Mesendoderm (in vitro differentiated cells): ENCODE data around the gene ME2.

Experiments used
- DNase-seq: peaks from one replicate; pipeline ENCODE4 v3.0.0; 2013
- H2AK5ac ChIP-seq: 2 replicates; pipeline ENCODE4 v1.6.1; 2013; ENCODE audit warnings: low read length, inconsistent platforms
- H2BK120ac ChIP-seq: 2 replicates; pipeline ENCODE4 v1.6.1; 2013; ENCODE audit warnings: low read depth, mild to moderate bottlenecking, low read length, moderate library complexity, mixed read lengths
- H2BK15ac ChIP-seq: replicated peaks from 2 replicates; pipeline ENCODE4 v1.6.1; 2013; ENCODE audit warnings: low read depth, mild to moderate bottlenecking, moderate library complexity
- H2BK5ac ChIP-seq: 2 replicates; pipeline ENCODE4 v1.6.1; 2013; ENCODE audit warnings: low read length, inconsistent platforms
- H3K18ac ChIP-seq: 2 replicates; pipeline ENCODE4 v1.6.1; 2013; ENCODE audit warnings: mild to moderate bottlenecking, low read length, mixed read lengths
- H3K23ac ChIP-seq: one replicate; pipeline ENCODE4 v1.6.1; 2013; ENCODE audit warnings: low read length
- H3K27ac ChIP-seq: 2 replicates; pipeline ENCODE4 v1.5.1; 2013; ENCODE audit warnings: low read depth, mild to moderate bottlenecking, inconsistent platforms, low read length, moderate library complexity
- H3K27me3 ChIP-seq: 2 replicates; pipeline ENCODE4 v1.6.1; 2013; ENCODE audit warnings: low read length, control low read depth, mild to moderate bottlenecking, inconsistent platforms; ENCODE audit not compliant: insufficient read depth, poor library complexity
- H3K36me3 ChIP-seq: 2 replicates; pipeline ENCODE4 v1.6.1; 2013; ENCODE audit warnings: low read length, inconsistent platforms; ENCODE audit not compliant: control insufficient read depth, insufficient read depth
- H3K4ac ChIP-seq: one replicate; pipeline ENCODE4 v1.6.1; 2013; ENCODE audit warnings: low read depth, mild to moderate bottlenecking, low read length, moderate library complexity
- H3K4me1 ChIP-seq: 2 replicates; pipeline ENCODE4 v1.6.1; 2013; ENCODE audit warnings: low read depth, low read length, inconsistent platforms; ENCODE audit not compliant: control insufficient read depth
- H3K4me2 ChIP-seq: 2 replicates; pipeline ENCODE4 v1.6.1; 2013; ENCODE audit warnings: low read length
- H3K4me3 ChIP-seq: 2 replicates; pipeline ENCODE4 v1.5.1; 2013; ENCODE audit warnings: mild to moderate bottlenecking, low read length
- H3K56ac ChIP-seq: one replicate; pipeline ENCODE4 v1.6.1; 2013; ENCODE audit warnings: low read length
- H3K79me1 ChIP-seq: 2 replicates; pipeline ENCODE4 v1.6.1; 2013; ENCODE audit warnings: low read length, inconsistent platforms
- H3K79me2 ChIP-seq: 2 replicates; pipeline ENCODE4 v1.6.1; 2013; ENCODE audit warnings: mild to moderate bottlenecking, low read length; ENCODE audit not compliant: control insufficient read depth, insufficient read depth
- H3K9ac ChIP-seq: 2 replicates; pipeline ENCODE4 v1.6.1; 2013; ENCODE audit warnings: low read length, inconsistent platforms
- H4K5ac ChIP-seq: one replicate; pipeline ENCODE4 v1.6.1; 2013; ENCODE audit warnings: low read length
- H4K8ac ChIP-seq: one replicate; pipeline ENCODE4 v1.6.1; 2013; ENCODE audit warnings: low read depth, mild to moderate bottlenecking, control low read depth, low read length, moderate library complexity
- WGBS: extraction: QIAGEN DNeasy Blood & Tissue Kit; methylation state at CpG from one replicate; pipeline ENCODE4 v1.1.7; 2013; ENCODE audit warnings: low lambda C conversion rate, missing lambda C conversion rate; ENCODE audit not compliant: insufficient coverage; ENCODE audit errors: extremely low coverage; 5-methylcytosine and 5-hydroxymethylcytosine counted together

ME2 gene

GRCh38 chr18:50909261-50909660 lies 30.3 kb downstream of the ME2 start:
- no peak overlapping the region for H2BK5ac ChIP-seq
- H3K79me1 ChIP-seq, result no peaks in the 10 kb centered on the region
- no peak overlapping the region for H3K27ac ChIP-seq
- H4K5ac ChIP-seq, result no peak overlapping the region
- H2BK120ac ChIP-seq, result no peak overlapping the region
- DNase-seq, result no peak
- no peaks in the 10 kb centered on the region for H3K4me1 ChIP-seq
- no peak overlapping the region for H3K9ac ChIP-seq
- H4K8ac ChIP-seq, result no peak overlapping the region
- no peak overlapping the region for H3K18ac ChIP-seq
- no peak overlapping the region for H2BK15ac ChIP-seq
- H3K4me3 ChIP-seq, result no peak overlapping the region
- no peak overlapping the region for H3K23ac ChIP-seq
- no peaks in the 10 kb centered on the region for H3K79me2 ChIP-seq
- H3K56ac ChIP-seq, result no peak overlapping the region
- H3K27me3 ChIP-seq, result no peaks in the 10 kb centered on the region
- H3K4me2 ChIP-seq, result no peak overlapping the region
- H3K4ac ChIP-seq, result no peak overlapping the region
- H3K36me3 ChIP-seq, result no peaks in the 10 kb centered on the region
- no peak overlapping the region for H2AK5ac ChIP-seq
- WGBS, result 100% methylated on average over 1 of the region's 1 CpG

DNA sequence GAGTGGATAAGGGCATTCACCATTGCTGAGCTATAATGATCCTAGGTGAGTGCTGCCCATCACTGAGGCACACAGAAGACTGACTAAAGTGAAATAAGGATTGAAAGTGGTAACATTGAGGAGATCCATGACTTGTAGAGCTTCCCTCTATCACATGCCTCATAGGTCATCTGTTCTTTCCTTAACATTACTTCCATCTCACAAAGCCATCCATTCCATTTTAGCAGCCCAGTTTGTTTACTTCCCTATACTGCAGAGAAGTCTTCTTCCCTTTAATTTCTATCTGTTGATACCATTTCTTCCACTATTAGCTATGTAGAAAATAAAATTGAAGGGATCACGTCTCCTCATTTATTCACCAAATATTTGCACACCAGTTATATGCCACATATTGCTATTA lies 32.1 kb downstream of the ME2 start:
- Histone ChIP-seq H3K4me2 (no peak overlapping the region), H2BK120ac (no peak overlapping the region), H3K4me3 (no peak overlapping the region), H3K79me1 (no peaks in the 10 kb centered on the region), H3K23ac (no peak overlapping the region), H2BK5ac (no peak overlapping the region), H3K9ac (no peak overlapping the region), H4K5ac (no peak overlapping the region), H3K18ac (no peak overlapping the region), H3K36me3 (no peaks in the 10 kb centered on the region), H2BK15ac (no peak overlapping the region), H3K27ac (no peak overlapping the region), H3K79me2 (no peaks in the 10 kb centered on the region), H3K4me1 (no peaks in the 10 kb centered on the region), H3K56ac (no peak overlapping the region), H3K27me3 (no peaks in the 10 kb centered on the region), H3K4ac (no peak overlapping the region), H2AK5ac (no peak overlapping the region), H4K8ac (no peak overlapping the region)
- no CpG with 5 or more reads among the region's 1 CpG for WGBS
- no peak for DNase-seq

DNA sequence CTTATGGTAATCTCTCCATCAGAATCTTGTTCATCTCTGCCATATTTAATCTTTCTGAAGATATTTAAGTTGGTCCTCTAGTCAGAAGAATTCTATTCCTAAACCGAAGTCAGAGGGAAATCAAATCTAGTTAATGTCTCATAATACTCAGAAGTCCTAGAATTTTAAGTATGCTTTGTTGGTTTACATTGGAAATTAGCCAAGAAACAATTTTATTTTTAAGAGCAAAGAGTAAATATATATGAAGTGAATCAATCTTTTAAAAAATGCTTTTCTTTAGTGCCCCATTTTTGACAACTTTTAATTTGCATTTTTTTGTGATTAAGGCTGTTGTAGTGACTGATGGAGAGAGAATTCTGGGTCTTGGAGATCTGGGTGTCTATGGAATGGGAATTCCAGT lies 38.1 kb downstream of the ME2 start:
- Histone ChIP-seq H3K79me1 (no peaks in the 10 kb centered on the region), H2BK15ac (no peak overlapping the region), H4K8ac (no peak overlapping the region), H3K18ac (no peak overlapping the region), H3K36me3 (no peaks in the 10 kb centered on the region), H3K9ac (no peak overlapping the region), H2BK120ac (no peak overlapping the region), H3K27ac (no peak overlapping the region), H4K5ac (no peak overlapping the region), H3K4me1 (no peaks in the 10 kb centered on the region), H3K4me3 (no peak overlapping the region), H3K4me2 (no peak overlapping the region), H3K23ac (no peak overlapping the region), H3K56ac (no peak overlapping the region), H2BK5ac (no peak overlapping the region), H3K4ac (no peak overlapping the region), H3K27me3 (no peaks in the 10 kb centered on the region), H3K79me2 (no peaks in the 10 kb centered on the region), H2AK5ac (no peak overlapping the region)
- no peak for DNase-seq
- no CpG with 5 or more reads among the region's 1 CpG for WGBS

DNA sequence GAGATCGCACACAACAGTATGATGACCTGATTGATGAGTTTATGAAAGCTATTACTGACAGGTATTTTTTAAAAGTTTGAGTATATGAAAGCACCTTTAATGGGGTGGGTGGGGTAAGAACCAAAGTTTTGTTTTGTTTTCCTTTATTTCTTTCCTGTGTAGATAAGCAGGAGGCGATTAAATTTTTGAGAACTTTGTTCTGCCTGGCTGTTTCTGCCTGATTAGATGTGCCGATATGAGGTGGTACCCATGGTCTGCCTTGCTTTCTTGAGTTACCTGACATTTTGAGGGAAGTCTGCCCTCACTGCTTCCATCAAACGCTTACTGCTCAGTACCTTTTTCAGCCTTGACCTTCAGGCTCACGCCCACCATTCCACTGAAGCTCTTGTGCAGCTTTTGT lies 39.2 kb downstream of the ME2 start:
- no peak overlapping the region for H3K4me2 ChIP-seq
- no peaks in the 10 kb centered on the region for H3K27me3 ChIP-seq
- no peaks in the 10 kb centered on the region for H3K4me1 ChIP-seq
- H3K36me3 ChIP-seq, result no peaks in the 10 kb centered on the region
- H3K56ac ChIP-seq, result no peak overlapping the region
- no CpG with 5 or more reads among the region's 5 CpGs for WGBS
- no peak overlapping the region for H4K8ac ChIP-seq
- no peak overlapping the region for H3K9ac ChIP-seq
- H2AK5ac ChIP-seq, result no peak overlapping the region
- no peak overlapping the region for H3K23ac ChIP-seq
- H2BK15ac ChIP-seq, result no peak overlapping the region
- H2BK5ac ChIP-seq, result no peak overlapping the region
- H4K5ac ChIP-seq, result no peak overlapping the region
- H3K79me1 ChIP-seq, result no peaks in the 10 kb centered on the region
- H3K79me2 ChIP-seq, result no peaks in the 10 kb centered on the region
- no peak overlapping the region for H3K27ac ChIP-seq
- H3K4me3 ChIP-seq, result no peak overlapping the region
- H3K4ac ChIP-seq, result no peak overlapping the region
- no peak overlapping the region for H3K18ac ChIP-seq
- no peak for DNase-seq
- H2BK120ac ChIP-seq, result no peak overlapping the region

DNA sequence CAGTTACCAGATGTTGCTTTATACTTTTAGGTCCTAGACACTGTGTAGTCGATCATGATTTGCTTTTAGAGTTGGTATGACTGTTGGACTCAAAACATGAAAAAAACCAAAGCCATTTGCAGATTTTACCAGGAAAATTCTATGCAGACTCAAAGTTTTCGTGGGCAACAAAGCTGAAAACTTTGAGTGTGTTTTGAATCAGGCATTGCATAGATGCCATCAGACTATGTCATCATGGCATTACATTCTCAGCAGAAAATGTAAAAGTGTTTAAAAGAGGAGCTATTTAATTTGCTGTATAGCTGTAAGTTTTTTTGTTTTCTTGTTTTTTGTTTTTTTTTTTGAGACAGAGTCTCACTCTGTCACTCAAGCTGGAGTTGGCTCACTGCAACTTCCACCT lies 45.5 kb downstream of the ME2 start:
- no CpG with 5 or more reads among the region's 2 CpGs for WGBS
- no peak overlapping the region for H3K4me3 ChIP-seq
- H3K79me2 ChIP-seq, result no peaks in the 10 kb centered on the region
- no peaks in the 10 kb centered on the region for H3K4me1 ChIP-seq
- no peaks in the 10 kb centered on the region for H3K36me3 ChIP-seq
- no peak overlapping the region for H3K27ac ChIP-seq
- no peaks in the 10 kb centered on the region for H3K27me3 ChIP-seq
- H3K9ac ChIP-seq, result no peak overlapping the region
- no peak overlapping the region for H3K56ac ChIP-seq
- H3K23ac ChIP-seq, result no peak overlapping the region
- no peak overlapping the region for H3K4me2 ChIP-seq
- no peak overlapping the region for H2BK120ac ChIP-seq
- no peak overlapping the region for H4K8ac ChIP-seq
- H3K4ac ChIP-seq, result no peak overlapping the region
- no peak overlapping the region for H2BK15ac ChIP-seq
- H3K18ac ChIP-seq, result no peak overlapping the region
- H2AK5ac ChIP-seq, result no peak overlapping the region
- no peak overlapping the region for H4K5ac ChIP-seq
- no peak overlapping the region for H2BK5ac ChIP-seq
- H3K79me1 ChIP-seq, result no peaks in the 10 kb centered on the region
- no peak for DNase-seq

DNA sequence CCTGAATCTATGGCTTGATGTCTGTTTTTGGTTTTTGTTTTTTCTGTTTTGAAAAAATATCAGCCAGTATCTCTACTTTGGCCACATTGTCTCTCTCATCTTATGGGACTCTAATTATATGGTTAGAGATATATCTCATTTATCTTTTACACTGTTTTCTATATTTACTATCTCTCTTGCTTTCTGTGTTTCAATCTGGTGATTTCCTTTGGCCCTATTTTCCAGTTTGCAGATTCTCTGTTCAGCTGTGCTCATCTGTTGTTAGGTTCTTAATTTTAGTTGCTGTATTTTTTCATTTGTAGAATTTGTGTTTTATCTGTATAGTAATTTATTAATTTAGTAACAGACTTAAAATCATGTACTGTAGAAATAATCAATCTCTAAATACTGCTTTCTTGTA lies 47.6 kb downstream of the ME2 start:
- H2BK15ac ChIP-seq, result no peak overlapping the region
- no peak overlapping the region for H3K9ac ChIP-seq
- H3K56ac ChIP-seq, result no peak overlapping the region
- DNase-seq, result no peak
- H3K79me2 ChIP-seq, result no peaks in the 10 kb centered on the region
- no peak overlapping the region for H3K23ac ChIP-seq
- H3K79me1 ChIP-seq, result no peaks in the 10 kb centered on the region
- H4K5ac ChIP-seq, result no peak overlapping the region
- H3K27me3 ChIP-seq, result no peaks in the 10 kb centered on the region
- no peak overlapping the region for H3K4me2 ChIP-seq
- H3K36me3 ChIP-seq, result no peaks in the 10 kb centered on the region
- H2BK120ac ChIP-seq, result no peak overlapping the region
- H3K4me3 ChIP-seq, result no peak overlapping the region
- H3K4me1 ChIP-seq, result no peaks in the 10 kb centered on the region
- no peak overlapping the region for H3K18ac ChIP-seq
- no peak overlapping the region for H4K8ac ChIP-seq
- H3K4ac ChIP-seq, result no peak overlapping the region
- H3K27ac ChIP-seq, result no peak overlapping the region
- no peak overlapping the region for H2AK5ac ChIP-seq
- no peak overlapping the region for H2BK5ac ChIP-seq
